SH-SY5Y (cell line): ENCODE results near the gene FAM149A.

Source experiments
- GATA2 ChIP-seq: IDR thresholded peaks from 2 replicates; pipeline ENCODE4 v1.6.1; 2011; ENCODE audit warnings: mild to moderate bottlenecking, low read depth, low read length
- GATA3 ChIP-seq: IDR thresholded peaks from 2 replicates; pipeline ENCODE4 v1.6.1; 2011; ENCODE audit warnings: low read depth, mild to moderate bottlenecking, low read length, moderate library complexity

DNA sequence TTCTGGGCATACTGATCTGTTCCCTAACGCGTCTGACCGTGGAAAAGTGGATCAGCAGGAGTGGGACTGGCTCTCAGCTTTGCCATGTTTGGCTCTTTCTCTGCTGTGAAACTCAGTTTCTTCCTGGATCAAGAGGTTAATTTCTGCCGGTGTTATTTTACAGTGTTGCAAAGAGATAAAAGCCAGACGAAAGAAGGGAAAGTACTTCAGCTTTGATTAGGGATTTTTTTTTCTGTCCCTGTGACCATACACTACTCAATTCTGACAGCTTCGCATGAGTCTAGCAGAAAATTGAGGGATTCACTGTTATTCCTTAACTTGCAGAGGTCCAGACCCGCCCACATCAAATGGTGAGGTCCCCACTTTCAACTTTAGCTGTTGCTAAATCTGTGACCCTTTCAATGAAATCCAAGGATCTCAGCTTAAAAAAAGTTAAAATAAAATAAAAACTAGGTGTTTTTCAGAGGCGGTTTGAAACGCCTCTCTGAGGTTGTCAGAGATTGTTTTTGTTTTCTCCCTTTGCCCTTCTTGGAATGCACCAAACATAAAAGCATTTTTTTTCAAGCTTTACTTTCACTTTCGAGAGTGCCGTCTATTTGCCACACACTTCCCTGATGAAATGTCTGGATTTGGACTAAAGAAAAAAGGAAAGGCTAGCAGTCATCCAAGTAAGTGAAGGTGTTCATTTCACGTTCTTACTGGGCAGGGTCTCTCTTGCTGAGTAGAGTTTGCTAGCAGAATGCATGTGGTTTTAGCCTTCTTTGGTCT, 35.7 kb upstream of the FAM149A start, which contains the start of gene TLR3:
- TF ChIP-seq GATA3 (no peak), GATA2 (no peak)
